IMR-90 (cell line): Measurements from ENCODE around the gene AMN. TPM values are rescaled to one million over a fixed set of nuclear protein-coding genes. Genes with fewer than 3 reads are reported as not detected.

Source experiments
- ATAC-seq: fragments of 200-7000 bp; cut with Tn5 transposase; 2 replicates; pipeline ENCODE4 v1.9.1; 2020; ENCODE audit warnings: low read depth, mild to moderate bottlenecking, moderate library complexity
- BruUV-seq: library from RNA; stranded (reverse); fragments of 400-500 nt; replicated peaks from 2 replicates; lab custom pipeline; 2021; lab: Mats Ljungman, UMichigan
- CTCF ChIA-PET: fragments of 300-600 bp; formaldehyde crosslinking; extraction: SDS; loops from one replicate; lab custom pipeline; 2021; ENCODE audit warnings: antibody characterized with exemption; lab: Yijun Ruan, JAX
- POLR2A ChIA-PET: fragments of 300-600 bp; sonication (Branson Sonifier 250); formaldehyde crosslinking; loops from one replicate; lab custom pipeline; 2022; ENCODE audit warnings: antibody characterized with exemption; ENCODE audit not compliant: unreplicated experiment; lab: Charles Lee
- DNase-seq: peaks from one replicate; pipeline ENCODE4 v3.0.0; 2013
- H2AFZ ChIP-seq: replicated peaks from 2 replicates; pipeline ENCODE3; 2013; ENCODE audit warnings: low read length, mild to moderate bottlenecking; ENCODE audit not compliant: poor library complexity
- H2AK5ac ChIP-seq: 2 replicates; pipeline ENCODE4 v1.6.1; 2013; ENCODE audit warnings: low read depth, low read length, inconsistent platforms
- H2AK9ac ChIP-seq: replicated peaks from 2 replicates; pipeline ENCODE3; 2013; ENCODE audit warnings: mild to moderate bottlenecking, low read depth, low read length, moderate library complexity; ENCODE audit not compliant: poor library complexity
- H2BK120ac ChIP-seq: 2 replicates; pipeline ENCODE4 v1.6.1; 2013; ENCODE audit warnings: low read depth, low read length, inconsistent platforms
- H2BK15ac ChIP-seq: 3 replicates; pipeline ENCODE4 v1.6.1; 2013; ENCODE audit warnings: low read depth, low read length, inconsistent platforms
- H2BK20ac ChIP-seq: 2 replicates; pipeline ENCODE4 v1.6.1; 2013; ENCODE audit warnings: low read depth, mild to moderate bottlenecking, inconsistent platforms, low read length, moderate library complexity
- H2BK5ac ChIP-seq: 2 replicates; pipeline ENCODE4 v1.6.1; 2013; ENCODE audit warnings: mild to moderate bottlenecking, low read depth, low read length, inconsistent platforms; ENCODE audit not compliant: poor library complexity, severe bottlenecking
- H3K14ac ChIP-seq: replicated peaks from 2 replicates; pipeline ENCODE4 v1.6.1; 2013; ENCODE audit warnings: low read depth, low read length, inconsistent platforms
- H3K18ac ChIP-seq: 2 replicates; pipeline ENCODE4 v1.6.1; 2013; ENCODE audit warnings: low read depth, low read length, control low read depth
- H3K23ac ChIP-seq: 2 replicates; pipeline ENCODE4 v1.6.1; 2013; ENCODE audit warnings: low read depth, low read length, inconsistent platforms
- H3K27ac ChIP-seq: 2 replicates; pipeline ENCODE4 v1.5.1; 2013; ENCODE audit warnings: mild to moderate bottlenecking, control low read depth, low read length; ENCODE audit not compliant: insufficient read depth
- H3K27me3 ChIP-seq: 2 replicates; pipeline ENCODE4 v1.6.1; 2013; ENCODE audit warnings: low read length; ENCODE audit not compliant: control insufficient read depth, insufficient read depth
- H3K36me3 ChIP-seq: 2 replicates; pipeline ENCODE4 v1.6.1; 2013; ENCODE audit warnings: low read length, mixed read lengths; ENCODE audit not compliant: control insufficient read depth, insufficient read depth
- H3K4ac ChIP-seq: 2 replicates; pipeline ENCODE4 v1.6.1; 2013; ENCODE audit warnings: low read depth, low read length, inconsistent platforms
- H3K4me1 ChIP-seq: 2 replicates; pipeline ENCODE4 v1.6.1; 2013; ENCODE audit warnings: low read length, mixed read lengths; ENCODE audit not compliant: control insufficient read depth, insufficient read depth
- H3K4me2 ChIP-seq: 2 replicates; pipeline ENCODE4 v1.6.1; 2013; ENCODE audit warnings: low read depth, mild to moderate bottlenecking, control low read depth, low read length, moderate library complexity
- H3K4me3 ChIP-seq: 2 replicates; pipeline ENCODE4 v1.5.1; 2013; ENCODE audit warnings: low read depth, mild to moderate bottlenecking, control low read depth, low read length, moderate library complexity; ENCODE audit not compliant: insufficient read depth
- H3K56ac ChIP-seq: 2 replicates; pipeline ENCODE4 v1.6.1; 2013; ENCODE audit warnings: low read length, inconsistent platforms; ENCODE audit not compliant: insufficient read depth; ENCODE audit errors: extremely low read depth
- H3K79me1 ChIP-seq, 2 experiments: 2 replicates each; pipeline ENCODE4 v1.6.1; 2013; ENCODE audit warnings: low read length in 2 of 2, inconsistent platforms in 1 of 2, low read depth in 1 of 2
- H3K9ac ChIP-seq: 2 replicates; pipeline ENCODE4 v1.6.1; 2013; ENCODE audit warnings: low read depth, low read length, control low read depth
- H3K9me1 ChIP-seq: 2 replicates; pipeline ENCODE4 v1.6.1; 2013; ENCODE audit warnings: low read length, inconsistent platforms; ENCODE audit not compliant: insufficient read depth
- H3K9me3 ChIP-seq: 2 replicates; pipeline ENCODE4 v1.6.1; 2013; ENCODE audit warnings: low read length; ENCODE audit not compliant: control insufficient read depth, insufficient read depth
- H4K20me1 ChIP-seq: 2 replicates; pipeline ENCODE4 v1.6.1; 2013; ENCODE audit warnings: low read length, inconsistent platforms; ENCODE audit not compliant: insufficient read depth
- H4K5ac ChIP-seq: 2 replicates; pipeline ENCODE4 v1.6.1; 2013; ENCODE audit warnings: mild to moderate bottlenecking, low read depth, low read length, control low read depth
- H4K8ac ChIP-seq, 2 experiments: 2 replicates each; pipeline ENCODE4 v1.6.1; 2013; ENCODE audit warnings: low read depth in 2 of 2, low read length in 2 of 2, control low read depth in 1 of 2, inconsistent platforms in 1 of 2
- H4K91ac ChIP-seq: 2 replicates; pipeline ENCODE4 v1.6.1; 2013; ENCODE audit warnings: low read depth, low read length, inconsistent platforms; ENCODE audit not compliant: insufficient read depth
- BHLHE40 ChIP-seq: fragments of 150-350 bp; IDR thresholded peaks from 2 replicates; pipeline ENCODE4 v1.6.1; 2016; ENCODE audit warnings: mild to moderate bottlenecking, low read depth, low read length
- CEBPB ChIP-seq: IDR thresholded peaks from 2 replicates; pipeline ENCODE4 v1.6.1; 2012; ENCODE audit warnings: low read depth, low read length, improper control_type of control experiment
- CHD1 ChIP-seq: IDR thresholded peaks from 2 replicates; pipeline ENCODE4 v1.6.1; 2012; ENCODE audit warnings: low read depth, low read length, improper control_type of control experiment
- CTCF ChIP-seq: conservative IDR thresholded peaks from 2 replicates; pipeline ENCODE4 v1.5.1; 2012; ENCODE audit warnings: mild to moderate bottlenecking, low read depth, low read length, improper control_type of control experiment
- FOS ChIP-seq: fragments of 150-350 bp; IDR thresholded peaks from 2 replicates; pipeline ENCODE4 v1.6.1; 2016; ENCODE audit warnings: low read depth, low read length
- MAFK ChIP-seq: IDR thresholded peaks from 2 replicates; pipeline ENCODE4 v1.6.1; 2012; ENCODE audit warnings: low read depth, low read length, improper control_type of control experiment
- MAZ ChIP-seq: IDR thresholded peaks from 2 replicates; pipeline ENCODE4 v1.6.1; 2012; ENCODE audit warnings: low read depth, mild to moderate bottlenecking, low read length, improper control_type of control experiment, moderate library complexity, borderline replicate concordance
- MXI1 ChIP-seq: IDR thresholded peaks from 2 replicates; pipeline ENCODE4 v1.6.1; 2012; ENCODE audit warnings: low read depth, mild to moderate bottlenecking, low read length, moderate library complexity, borderline replicate concordance
- NFE2L2 ChIP-seq: fragments of 150-350 bp; IDR thresholded peaks from 2 replicates; pipeline ENCODE4 v1.6.1; 2016; ENCODE audit warnings: low read depth, mild to moderate bottlenecking, low read length
- POLR2A ChIP-seq: IDR thresholded peaks from 2 replicates; pipeline ENCODE4 v1.6.1; 2012; ENCODE audit warnings: mild to moderate bottlenecking, low read depth, low read length
- RAD21 ChIP-seq: IDR thresholded peaks from 2 replicates; pipeline ENCODE4 v1.6.1; 2012; ENCODE audit warnings: low read length, improper control_type of control experiment
- RCOR1 ChIP-seq: IDR thresholded peaks from 2 replicates; pipeline ENCODE4 v1.6.1; 2012; ENCODE audit warnings: mild to moderate bottlenecking, low read length, improper control_type of control experiment; ENCODE audit not compliant: insufficient replicate concordance
- RFX5 ChIP-seq: IDR thresholded peaks from 2 replicates; pipeline ENCODE4 v1.8.0; 2012; ENCODE audit warnings: low read depth, mild to moderate bottlenecking, low read length, moderate library complexity
- SMC3 ChIP-seq: fragments of 150-350 bp; IDR thresholded peaks from 2 replicates; pipeline ENCODE4 v1.6.1; 2016; ENCODE audit warnings: low read depth, mild to moderate bottlenecking, antibody characterized with exemption, low read length, moderate library complexity
- WGBS, 2 experiments: methylation state at CpG; one replicate each; pipeline versions ENCODE4 v1.1.5 to v1.1.7; 2013; ENCODE audit warnings: missing lambda C conversion rate in 2 of 2; ENCODE audit not compliant: insufficient read length in 1 of 2; ENCODE audit errors: extremely low coverage in 2 of 2; 5-methylcytosine and 5-hydroxymethylcytosine counted together
- dilution Hi-C: fragments of 300-500 bp; cut with HindIII; formaldehyde crosslinking; loops from one replicate; pipeline ENCODE4 v1.14.3; 2018; ENCODE audit warnings: low sequenced_read_pairs; ENCODE audit not compliant: unreplicated experiment
- in situ Hi-C: fragments of 300-500 bp; cut with MboI; formaldehyde crosslinking; loops from 3 replicates; pipeline ENCODE4 v1.14.3; 2019; ENCODE audit warnings: low sequenced_read_pairs, inconsistent platforms, mixed read lengths
- intact Hi-C: fragments of 100-400 bp; cut with micrococcal nuclease; formaldehyde crosslinking; loops from 2 replicates; pipeline ENCODE4 v1.10.0; 2022
- polyA plus RNA-seq, 3 experiments: library from polyadenylated mRNA; depleted of rRNA; stranded (reverse); fragments of >200 nt; gene quantifications; 2 replicates each; pipeline ENCODE4 v1.2.3, GENCODE V29; 2012; ENCODE audit warnings: low replicate concordance in 1 of 3
- total RNA-seq: library from RNA; depleted of rRNA; stranded (reverse); fragments of >200 nt; gene quantifications from 2 replicates; pipeline ENCODE4 v1.2.3, GENCODE V29; 2012
- TF ChIP-seq, protein P1 (sequence below): fragments of 150-350 bp; IDR thresholded peaks from 2 replicates; pipeline ENCODE4 v1.6.1; 2017; ENCODE audit warnings: mild to moderate bottlenecking, antibody characterized with exemption, low read length, low read depth
- TF ChIP-seq, protein P2 (sequence below): fragments of 150-350 bp; IDR thresholded peaks from 2 replicates; pipeline ENCODE4 v1.6.1; 2016; ENCODE audit warnings: low read depth, mild to moderate bottlenecking, low read length, moderate library complexity, borderline replicate concordance

AMN gene
- total and polyA plus RNA-seq, 2 of the 4 experiments (the other 2 are of a cell fraction), result under 0.01 to 0.24 TPM

DNA sequence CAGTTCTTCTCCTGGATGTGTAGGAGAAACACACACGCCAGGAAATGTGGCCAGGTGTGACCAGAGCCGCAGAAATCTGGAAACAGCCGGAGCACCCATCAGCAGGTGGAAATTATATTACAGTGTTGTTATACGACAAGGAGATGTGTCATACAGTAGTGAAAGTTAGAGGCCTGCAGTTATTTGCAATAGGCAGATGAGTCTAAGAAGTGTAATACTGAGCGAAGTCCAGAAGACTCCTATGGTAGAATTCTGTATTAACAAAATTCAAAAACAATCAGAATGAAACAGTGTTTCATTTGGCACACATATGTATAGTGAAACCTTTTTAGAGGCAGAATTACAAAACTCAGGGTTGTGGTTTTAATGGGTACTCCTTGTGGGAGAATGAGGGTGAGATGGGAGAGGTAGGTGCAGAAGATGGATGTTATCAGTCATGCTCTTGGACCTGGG is 39.3 kb upstream of the AMN start:
- intact Hi-C loops (no loop called here), dilution Hi-C loops (no loop called here), in situ Hi-C loops (no loop called here)
- Histone ChIP-seq H2BK15ac (no peak overlapping the region), H3K56ac (no peak overlapping the region), H3K4me2 (no peak overlapping the region), H2BK20ac (no peak overlapping the region), H3K9ac (no peak overlapping the region), H4K5ac (no peak overlapping the region), H4K8ac (no peak overlapping the region), H3K18ac (no peak overlapping the region), H3K4ac (no peak overlapping the region), H2BK120ac (no peak overlapping the region), H3K23ac (no peak overlapping the region), H3K27me3 (no peaks in the 10 kb centered on the region), H3K9me1 (peaks cover 16% of the 10 kb centered on the region), H4K20me1 (0 out of 2 replicates have a peak, but pooled peaks cover 9% of the 10 kb centered on the region), H3K14ac (no peak overlapping the region), H2AK9ac (no peak overlapping the region), H2BK5ac (no peak overlapping the region), H4K91ac (no peak overlapping the region), H2AK5ac (no peak overlapping the region), H3K79me1 (peaks cover 0 to 17% of the 10 kb centered on the region in 2 experiments; a peak in 2 of 4 replicates), H3K36me3 (peaks cover 15% of the 10 kb centered on the region), H3K27ac (no peak overlapping the region), H3K4me3 (no peak overlapping the region), H3K4me1 (peaks cover 8% of the 10 kb centered on the region), H2AFZ (no peak overlapping the region), H3K9me3 (no peaks in the 10 kb centered on the region)
- CTCF ChIA-PET, result no interaction called here
- no peak for TF ChIP-seq RFX5
- no peak for TF ChIP-seq NFE2L2
- TF ChIP-seq CEBPB, result no peak
- TF ChIP-seq RAD21, result no peak
- TF ChIP-seq RCOR1, result no peak
- no peak for TF ChIP-seq CTCF
- TF ChIP-seq CHD1, result no peak
- no peak for TF ChIP-seq MAFK
- TF ChIP-seq, protein P1, sequence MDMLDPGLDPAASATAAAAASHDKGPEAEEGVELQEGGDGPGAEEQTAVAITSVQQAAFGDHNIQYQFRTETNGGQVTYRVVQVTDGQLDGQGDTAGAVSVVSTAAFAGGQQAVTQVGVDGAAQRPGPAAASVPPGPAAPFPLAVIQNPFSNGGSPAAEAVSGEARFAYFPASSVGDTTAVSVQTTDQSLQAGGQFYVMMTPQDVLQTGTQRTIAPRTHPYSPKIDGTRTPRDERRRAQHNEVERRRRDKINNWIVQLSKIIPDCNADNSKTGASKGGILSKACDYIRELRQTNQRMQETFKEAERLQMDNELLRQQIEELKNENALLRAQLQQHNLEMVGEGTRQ, result no peak
- TF ChIP-seq SMC3, result no peak
- no peak for TF ChIP-seq POLR2A
- no peak for TF ChIP-seq FOS
- TF ChIP-seq MAZ, result no peak
- TF ChIP-seq, protein P2, sequence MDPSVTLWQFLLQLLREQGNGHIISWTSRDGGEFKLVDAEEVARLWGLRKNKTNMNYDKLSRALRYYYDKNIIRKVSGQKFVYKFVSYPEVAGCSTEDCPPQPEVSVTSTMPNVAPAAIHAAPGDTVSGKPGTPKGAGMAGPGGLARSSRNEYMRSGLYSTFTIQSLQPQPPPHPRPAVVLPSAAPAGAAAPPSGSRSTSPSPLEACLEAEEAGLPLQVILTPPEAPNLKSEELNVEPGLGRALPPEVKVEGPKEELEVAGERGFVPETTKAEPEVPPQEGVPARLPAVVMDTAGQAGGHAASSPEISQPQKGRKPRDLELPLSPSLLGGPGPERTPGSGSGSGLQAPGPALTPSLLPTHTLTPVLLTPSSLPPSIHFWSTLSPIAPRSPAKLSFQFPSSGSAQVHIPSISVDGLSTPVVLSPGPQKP, result no peak
- TF ChIP-seq MXI1, result no peak
- no peak for TF ChIP-seq BHLHE40
- no peak for DNase-seq
- BruUV-seq, result no TSS peak
- WGBS, 2 experiments, result 94% methylated on average over 3 of the region's 5 CpGs; no CpG with 5 or more reads in 1 of the 2 experiments
- POLR2A ChIA-PET, result no interaction called here
- no peak for ATAC-seq
